ENCODE data around the gene NEUROD1. TPM values are rescaled to one million over a fixed set of nuclear protein-coding genes. Genes with fewer than 3 reads are reported as not detected.

Gene NEUROD1
- total RNA-seq, 1 donor from 2014 or later = not detected

- ATAC-seq (ENCODE audit: low read depth) = no peak
- intact Hi-C loops (cut with micrococcal nuclease) = no loop called here
- CTCF ChIA-PET = no interaction called here
These were observed 17.9 kb upstream of the NEUROD1 start for GRCh38 chr2:181698223-181698622.

GRCh38 chr2:181697571-181697970, 17.3 kb upstream of the NEUROD1 start:
- no peaks in the 10 kb centered on the region for H3K4me1 Mint-ChIP-seq
- DNase-seq (no peak), ATAC-seq (ENCODE audit: low read depth) (no peak)
- ChIA-PET CTCF (interaction anchor here (1.5 kb wide), 1 partner anchor 18 kb away, joined by 6 read pairs; no protein-coding TSS in a partner anchor), POLR2A (no interaction called here)
- peaks cover 3% of the 10 kb centered on the region for H3K9me3 Mint-ChIP-seq
- no peaks in the 10 kb centered on the region for H3K36me3 Mint-ChIP-seq (ENCODE audit: low read depth)
- no peak for TF ChIP-seq CTCF (IDR thresholded peaks at IDR 0.05)
- intact Hi-C loops (cut with micrococcal nuclease) = no loop called here
- H3K4me3 Mint-ChIP-seq = no peak overlapping the region
- H3K27ac Mint-ChIP-seq = no peak overlapping the region
- peaks cover 17% of the 10 kb centered on the region for H3K27me3 Mint-ChIP-seq

More at GRCh38 chr2:181698223-181698622, 17.9 kb upstream of the NEUROD1 start:
- no peak overlapping the region for H3K27ac Mint-ChIP-seq
- H3K36me3 Mint-ChIP-seq (ENCODE audit: low read depth) = no peaks in the 10 kb centered on the region
- no peak overlapping the region for H3K4me3 Mint-ChIP-seq
- DNase-seq = no peak
- peaks cover 4% of the 10 kb centered on the region for H3K9me3 Mint-ChIP-seq
- no peaks in the 10 kb centered on the region for H3K4me1 Mint-ChIP-seq
- peaks cover 17% of the 10 kb centered on the region for H3K27me3 Mint-ChIP-seq
- POLR2A ChIA-PET = no interaction called here
- TF ChIP-seq CTCF (IDR thresholded peaks at IDR 0.05) = no peak

- POLR2A ChIA-PET = no interaction called here
- Mint-ChIP-seq H3K4me1 (no peaks in the 10 kb centered on the region), H3K36me3 (ENCODE audit: low read depth) (no peaks in the 10 kb centered on the region), H3K27me3 (peaks cover 14% of the 10 kb centered on the region), H3K27ac (no peak overlapping the region), H3K9me3 (no peaks in the 10 kb centered on the region), H3K4me3 (no peak overlapping the region)
- CTCF ChIA-PET = interaction anchor here (1.5 kb wide), 1 partner anchor 18 kb away, joined by 6 read pairs; no protein-coding TSS in a partner anchor
- intact Hi-C loops (cut with micrococcal nuclease) = no loop called here
- no peak for TF ChIP-seq CTCF (IDR thresholded peaks at IDR 0.05)
- no peak for DNase-seq
- no peak for ATAC-seq (ENCODE audit: low read depth)
These were observed 16.8 kb upstream of the NEUROD1 start for GRCh38 chr2:181697126-181697525.

- Mint-ChIP-seq H3K9me3 (no peaks in the 10 kb centered on the region), H3K4me1 (no peaks in the 10 kb centered on the region), H3K27me3 (peaks cover 18% of the 10 kb centered on the region), H3K36me3 (ENCODE audit: low read depth) (no peaks in the 10 kb centered on the region), H3K4me3 (no peak overlapping the region), H3K27ac (no peak overlapping the region)
- POLR2A ChIA-PET = no interaction called here
- CTCF ChIA-PET = no interaction called here
- no peak for TF ChIP-seq CTCF (IDR thresholded peaks at IDR 0.05)
- intact Hi-C loops (cut with micrococcal nuclease) = no loop called here
- ATAC-seq (ENCODE audit: low read depth) (no peak), DNase-seq (no peak)
These were observed 14.0 kb upstream of the NEUROD1 start for GRCh38 chr2:181694271-181694670.

GRCh38 chr2:181690860-181691259, 10.5 kb upstream of the NEUROD1 start:
- Mint-ChIP-seq H3K4me3 (no peak overlapping the region), H3K4me1 (peaks cover 7% of the 10 kb centered on the region), H3K27me3 (peaks cover 36% of the 10 kb centered on the region), H3K36me3 (ENCODE audit: low read depth) (no peaks in the 10 kb centered on the region), H3K9me3 (no peaks in the 10 kb centered on the region), H3K27ac (no peak overlapping the region)
- ChIA-PET POLR2A (no interaction called here), CTCF (no interaction called here)
- no peak for ATAC-seq (ENCODE audit: low read depth)
- no peak for TF ChIP-seq CTCF (IDR thresholded peaks at IDR 0.05)
- intact Hi-C loops (cut with micrococcal nuclease) = no loop called here
- DNase-seq = no peak
